WERI-Rb-1 (cell line): ENCODE data around the gene ARF5.

Experiments
- DNase-seq: peaks from one replicate; pipeline ENCODE4 v3.0.0-alpha.2; 2020
- H3K27ac ChIP-seq: fragments of 250-450 bp; sonication (Bioruptor Pico); 2 replicates; pipeline ENCODE4 v1.5.1; 2020; ENCODE audit warnings: mild to moderate bottlenecking, moderate library complexity
- H3K27me3 ChIP-seq: fragments of 250-450 bp; sonication (Bioruptor Pico); 2 replicates; pipeline ENCODE4 v1.5.1; 2021; ENCODE audit warnings: mild to moderate bottlenecking, low read depth, moderate library complexity; ENCODE audit not compliant: insufficient read depth, severe bottlenecking
- H3K36me3 ChIP-seq: fragments of 250-450 bp; sonication (Bioruptor Pico); 2 replicates; pipeline ENCODE4 v1.5.1; 2020; ENCODE audit warnings: mild to moderate bottlenecking, moderate library complexity
- H3K4me3 ChIP-seq: 2 replicates; pipeline ENCODE4 v1.5.1; 2011; ENCODE audit warnings: low read depth, mild to moderate bottlenecking, control low read depth, low read length
- H3K9me3 ChIP-seq: fragments of 250-450 bp; sonication (Bioruptor Pico); 2 replicates; pipeline ENCODE4 v1.5.1; 2021; ENCODE audit warnings: mild to moderate bottlenecking, moderate library complexity; ENCODE audit not compliant: severe bottlenecking
- CTCF ChIP-seq: IDR thresholded peaks from 2 replicates; pipeline ENCODE4 v1.5.1; 2011; ENCODE audit warnings: low read depth, mild to moderate bottlenecking, control low read depth, inconsistent platforms, low read length

Gene ARF5

GRCh38 chr7:127618775-127619174 lies 30.6 kb downstream of the ARF5 start:
- peaks cover 20% of the 10 kb centered on the region for H3K27me3 ChIP-seq
- H3K27ac ChIP-seq = no peak overlapping the region
- no peak for DNase-seq
- no peaks in the 10 kb centered on the region for H3K9me3 ChIP-seq
- no peak overlapping the region for H3K4me3 ChIP-seq
- H3K36me3 ChIP-seq = no peaks in the 10 kb centered on the region
- TF ChIP-seq CTCF = no peak

GRCh38 chr7:127619681-127620405 lies 31.6 kb downstream of the ARF5 start:
- Histone ChIP-seq H3K27ac (no peak overlapping the region), H3K9me3 (no peaks in the 10 kb centered on the region), H3K4me3 (peak overlapping the region; percentile 34), H3K27me3 (peaks cover 18% of the 10 kb centered on the region), H3K36me3 (no peaks in the 10 kb centered on the region)
- no peak for TF ChIP-seq CTCF
- peak; percentile 16 for DNase-seq

- no peak for TF ChIP-seq CTCF
- Histone ChIP-seq H3K36me3 (no peaks in the 10 kb centered on the region), H3K9me3 (no peaks in the 10 kb centered on the region), H3K27ac (no peak overlapping the region), H3K4me3 (peak overlapping the region; percentile 34), H3K27me3 (peaks cover 15% of the 10 kb centered on the region)
- no peak for DNase-seq
These were observed 32.4 kb downstream of the ARF5 start for GRCh38 chr7:127620406-127621233.

GRCh38 chr7:127625331-127625730 lies 37.1 kb downstream of the ARF5 start:
- no peak for DNase-seq
- Histone ChIP-seq H3K27ac (no peak overlapping the region), H3K36me3 (no peaks in the 10 kb centered on the region), H3K27me3 (no peaks in the 10 kb centered on the region), H3K4me3 (no peak overlapping the region), H3K9me3 (no peaks in the 10 kb centered on the region)
- TF ChIP-seq CTCF = no peak

GRCh38 chr7:127628445-127628844 lies 40.2 kb downstream of the ARF5 start:
- Histone ChIP-seq H3K9me3 (no peaks in the 10 kb centered on the region), H3K27me3 (no peaks in the 10 kb centered on the region), H3K4me3 (no peak overlapping the region), H3K36me3 (no peaks in the 10 kb centered on the region), H3K27ac (no peak overlapping the region)
- DNase-seq = no peak
- TF ChIP-seq CTCF = peak; percentile 27; the same call in 1 of the 2 replicates
